HepG2 (cell line): ENCODE data around the gene ZNF324B. TPM values are rescaled to one million over a fixed set of nuclear protein-coding genes. Genes with fewer than 3 reads are reported as not detected.

Source experiments
- ARNT ChIP-seq: fragments of 450-650 bp; IDR thresholded peaks from 2 replicates; pipeline ENCODE4 v1.6.1; 2017
- FLYWCH1 ChIP-seq: sonication (generic); formaldehyde crosslinking; IDR thresholded peaks from 2 replicates; pipeline ENCODE4 v1.8.1; 2023; ENCODE audit warnings: mild to moderate bottlenecking, missing genetic modification reagents
- FOXJ3 ChIP-seq: sonication (generic); formaldehyde crosslinking; IDR thresholded peaks from 2 replicates; pipeline ENCODE4 v1.4.0; 2020; ENCODE audit warnings: missing genetic modification reagents, mild to moderate bottlenecking, borderline replicate concordance
- HNRNPUL1 ChIP-seq: fragments of 200-400 bp; formaldehyde crosslinking; IDR thresholded peaks from 2 replicates; pipeline ENCODE4 v1.6.1; 2017; ENCODE audit warnings: low read depth, mild to moderate bottlenecking, low read length, moderate library complexity
- SP5 ChIP-seq: IDR thresholded peaks from 2 replicates; pipeline ENCODE4 v1.6.1; 2016; ENCODE audit warnings: low read depth, borderline replicate concordance
- TAF1 ChIP-seq: sonication (generic); formaldehyde crosslinking; IDR thresholded peaks from 2 replicates; pipeline ENCODE4 v1.4.0; 2020; ENCODE audit warnings: missing genetic modification reagents
- ZFP1 ChIP-seq: IDR thresholded peaks from 2 replicates; pipeline ENCODE4 v1.6.1; 2016
- ZNF367 ChIP-seq: sonication (generic); formaldehyde crosslinking; IDR thresholded peaks from 2 replicates; pipeline ENCODE4 v1.4.0; 2020; ENCODE audit warnings: missing genetic modification reagents, borderline replicate concordance
- ZNF383 ChIP-seq: sonication (generic); formaldehyde crosslinking; IDR thresholded peaks from 2 replicates; pipeline ENCODE4 v1.4.0; 2020; ENCODE audit warnings: missing genetic modification reagents, mild to moderate bottlenecking, borderline replicate concordance
- ZNF577 ChIP-seq: sonication (generic); formaldehyde crosslinking; IDR thresholded peaks from 2 replicates; pipeline ENCODE4 v1.4.0; 2020; ENCODE audit warnings: mild to moderate bottlenecking, low read depth, missing genetic modification reagents, borderline replicate concordance
- polyA plus RNA-seq, 8 experiments: library from polyadenylated mRNA; depleted of rRNA in 3 of 8; stranded (reverse) in 7 of 8; unstranded in 1 of 8; fragments of >200 nt; fragmentation: Illumina TruSeq in 4 of 8; extraction: Trizol in 4 of 8; gene quantifications; 2 replicates each; pipeline versions ENCODE4 v1.2.1 to v1.2.3, GENCODE V29; 2011 to 2016; ENCODE audit warnings: low read depth in 4 of 8, missing spikeins in 1 of 8, mixed read lengths in 1 of 8; ENCODE audit not compliant: insufficient read depth in 1 of 8
- total RNA-seq, 5 experiments: library from RNA; depleted of rRNA; stranded (reverse); fragments of >200 nt; fragmentation: Illumina TruSeq; extraction: Trizol; gene quantifications; 2 replicates each; pipeline ENCODE4 v1.2.3, GENCODE V29; 2016; ENCODE audit warnings: low read depth in 1 of 5
- TF ChIP-seq, protein P1 (sequence below): sonication (generic); formaldehyde crosslinking; IDR thresholded peaks from one replicate; pipeline ENCODE4 v1.5.1; 2020; ENCODE audit warnings: mild to moderate bottlenecking, missing genetic modification reagents; ENCODE audit errors: not compliant biosample characterization
- TF ChIP-seq, protein P2 (sequence below): sonication (generic); formaldehyde crosslinking; IDR thresholded peaks from 2 replicates; pipeline ENCODE4 v1.4.0; 2020; ENCODE audit warnings: mild to moderate bottlenecking, missing genetic modification reagents

ZNF324B gene
- total and polyA plus RNA-seq, 2 of the 13 experiments (the other 11 are each of a cell fraction or from before 2014, with no cell fraction given) = 0.53 to 3.0 TPM

- TF ChIP-seq, protein P1, sequence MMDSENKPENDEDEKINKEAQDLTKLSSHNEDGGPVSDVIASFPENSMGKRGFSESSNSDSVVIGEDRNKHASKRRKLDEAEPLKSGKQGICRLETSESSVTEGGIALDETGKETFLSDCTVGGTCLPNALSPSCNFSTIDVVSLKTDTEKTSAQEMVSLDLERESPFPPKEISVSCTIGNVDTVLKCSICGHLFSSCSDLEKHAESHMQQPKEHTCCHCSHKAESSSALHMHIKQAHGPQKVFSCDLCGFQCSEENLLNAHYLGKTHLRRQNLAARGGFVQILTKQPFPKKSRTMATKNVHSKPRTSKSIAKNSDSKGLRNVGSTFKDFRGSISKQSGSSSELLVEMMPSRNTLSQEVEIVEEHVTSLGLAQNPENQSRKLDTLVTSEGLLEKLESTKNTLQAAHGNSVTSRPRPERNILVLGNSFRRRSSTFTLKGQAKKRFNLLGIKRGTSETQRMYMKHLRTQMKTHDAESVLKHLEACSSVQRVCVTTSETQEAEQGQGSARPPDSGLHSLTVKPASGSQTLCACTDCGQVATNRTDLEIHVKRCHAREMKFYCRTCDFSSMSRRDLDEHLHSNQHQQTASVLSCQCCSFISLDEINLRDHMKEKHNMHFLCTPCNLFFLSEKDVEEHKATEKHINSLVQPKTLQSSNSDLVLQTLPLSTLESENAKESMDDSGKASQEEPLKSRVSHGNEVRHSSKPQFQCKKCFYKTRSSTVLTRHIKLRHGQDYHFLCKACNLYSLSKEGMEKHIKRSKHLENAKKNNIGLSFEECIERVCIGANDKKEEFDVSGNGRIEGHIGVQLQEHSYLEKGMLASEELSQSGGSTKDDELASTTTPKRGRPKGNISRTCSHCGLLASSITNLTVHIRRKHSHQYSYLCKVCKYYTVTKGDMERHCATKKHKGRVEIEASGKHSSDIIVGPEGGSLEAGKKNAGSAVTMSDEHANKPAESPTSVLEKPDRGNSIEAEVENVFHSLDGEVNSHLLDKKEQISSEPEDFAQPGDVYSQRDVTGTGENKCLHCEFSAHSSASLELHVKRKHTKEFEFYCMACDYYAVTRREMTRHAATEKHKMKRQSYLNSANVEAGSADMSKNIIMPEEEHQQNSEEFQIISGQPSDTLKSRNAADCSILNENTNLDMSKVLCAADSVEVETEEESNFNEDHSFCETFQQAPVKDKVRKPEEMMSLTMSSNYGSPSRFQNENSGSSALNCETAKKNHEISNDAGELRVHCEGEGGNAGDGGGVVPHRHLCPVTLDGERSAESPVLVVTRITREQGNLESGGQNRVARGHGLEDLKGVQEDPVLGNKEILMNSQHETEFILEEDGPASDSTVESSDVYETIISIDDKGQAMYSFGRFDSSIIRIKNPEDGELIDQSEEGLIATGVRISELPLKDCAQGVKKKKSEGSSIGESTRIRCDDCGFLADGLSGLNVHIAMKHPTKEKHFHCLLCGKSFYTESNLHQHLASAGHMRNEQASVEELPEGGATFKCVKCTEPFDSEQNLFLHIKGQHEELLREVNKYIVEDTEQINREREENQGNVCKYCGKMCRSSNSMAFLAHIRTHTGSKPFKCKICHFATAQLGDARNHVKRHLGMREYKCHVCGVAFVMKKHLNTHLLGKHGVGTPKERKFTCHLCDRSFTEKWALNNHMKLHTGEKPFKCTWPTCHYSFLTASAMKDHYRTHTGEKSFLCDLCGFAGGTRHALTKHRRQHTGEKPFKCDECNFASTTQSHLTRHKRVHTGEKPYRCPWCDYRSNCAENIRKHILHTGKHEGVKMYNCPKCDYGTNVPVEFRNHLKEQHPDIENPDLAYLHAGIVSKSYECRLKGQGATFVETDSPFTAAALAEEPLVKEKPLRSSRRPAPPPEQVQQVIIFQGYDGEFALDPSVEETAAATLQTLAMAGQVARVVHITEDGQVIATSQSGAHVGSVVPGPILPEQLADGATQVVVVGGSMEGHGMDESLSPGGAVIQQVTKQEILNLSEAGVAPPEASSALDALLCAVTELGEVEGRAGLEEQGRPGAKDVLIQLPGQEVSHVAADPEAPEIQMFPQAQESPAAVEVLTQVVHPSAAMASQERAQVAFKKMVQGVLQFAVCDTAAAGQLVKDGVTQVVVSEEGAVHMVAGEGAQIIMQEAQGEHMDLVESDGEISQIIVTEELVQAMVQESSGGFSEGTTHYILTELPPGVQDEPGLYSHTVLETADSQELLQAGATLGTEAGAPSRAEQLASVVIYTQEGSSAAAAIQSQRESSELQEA (CRISPR knock-in tag) = peak; percentile 81
- TF ChIP-seq FOXJ3 (CRISPR knock-in tag) = peak; percentile 70; the same call in 1 of the 2 replicates
- TF ChIP-seq FLYWCH1 = no peak
- no peak for TF ChIP-seq ZNF383 (CRISPR knock-in tag)
- TF ChIP-seq ZNF367 (CRISPR knock-in tag) = no peak
- peak; percentile 40 for TF ChIP-seq TAF1 (CRISPR knock-in tag)
- TF ChIP-seq ZNF577 (CRISPR knock-in tag) = no peak
- no peak for TF ChIP-seq ARNT
- TF ChIP-seq ZFP1 (CRISPR knock-in tag) = peak; percentile 32; the same call in 1 of the 2 replicates
- TF ChIP-seq, protein P2, sequence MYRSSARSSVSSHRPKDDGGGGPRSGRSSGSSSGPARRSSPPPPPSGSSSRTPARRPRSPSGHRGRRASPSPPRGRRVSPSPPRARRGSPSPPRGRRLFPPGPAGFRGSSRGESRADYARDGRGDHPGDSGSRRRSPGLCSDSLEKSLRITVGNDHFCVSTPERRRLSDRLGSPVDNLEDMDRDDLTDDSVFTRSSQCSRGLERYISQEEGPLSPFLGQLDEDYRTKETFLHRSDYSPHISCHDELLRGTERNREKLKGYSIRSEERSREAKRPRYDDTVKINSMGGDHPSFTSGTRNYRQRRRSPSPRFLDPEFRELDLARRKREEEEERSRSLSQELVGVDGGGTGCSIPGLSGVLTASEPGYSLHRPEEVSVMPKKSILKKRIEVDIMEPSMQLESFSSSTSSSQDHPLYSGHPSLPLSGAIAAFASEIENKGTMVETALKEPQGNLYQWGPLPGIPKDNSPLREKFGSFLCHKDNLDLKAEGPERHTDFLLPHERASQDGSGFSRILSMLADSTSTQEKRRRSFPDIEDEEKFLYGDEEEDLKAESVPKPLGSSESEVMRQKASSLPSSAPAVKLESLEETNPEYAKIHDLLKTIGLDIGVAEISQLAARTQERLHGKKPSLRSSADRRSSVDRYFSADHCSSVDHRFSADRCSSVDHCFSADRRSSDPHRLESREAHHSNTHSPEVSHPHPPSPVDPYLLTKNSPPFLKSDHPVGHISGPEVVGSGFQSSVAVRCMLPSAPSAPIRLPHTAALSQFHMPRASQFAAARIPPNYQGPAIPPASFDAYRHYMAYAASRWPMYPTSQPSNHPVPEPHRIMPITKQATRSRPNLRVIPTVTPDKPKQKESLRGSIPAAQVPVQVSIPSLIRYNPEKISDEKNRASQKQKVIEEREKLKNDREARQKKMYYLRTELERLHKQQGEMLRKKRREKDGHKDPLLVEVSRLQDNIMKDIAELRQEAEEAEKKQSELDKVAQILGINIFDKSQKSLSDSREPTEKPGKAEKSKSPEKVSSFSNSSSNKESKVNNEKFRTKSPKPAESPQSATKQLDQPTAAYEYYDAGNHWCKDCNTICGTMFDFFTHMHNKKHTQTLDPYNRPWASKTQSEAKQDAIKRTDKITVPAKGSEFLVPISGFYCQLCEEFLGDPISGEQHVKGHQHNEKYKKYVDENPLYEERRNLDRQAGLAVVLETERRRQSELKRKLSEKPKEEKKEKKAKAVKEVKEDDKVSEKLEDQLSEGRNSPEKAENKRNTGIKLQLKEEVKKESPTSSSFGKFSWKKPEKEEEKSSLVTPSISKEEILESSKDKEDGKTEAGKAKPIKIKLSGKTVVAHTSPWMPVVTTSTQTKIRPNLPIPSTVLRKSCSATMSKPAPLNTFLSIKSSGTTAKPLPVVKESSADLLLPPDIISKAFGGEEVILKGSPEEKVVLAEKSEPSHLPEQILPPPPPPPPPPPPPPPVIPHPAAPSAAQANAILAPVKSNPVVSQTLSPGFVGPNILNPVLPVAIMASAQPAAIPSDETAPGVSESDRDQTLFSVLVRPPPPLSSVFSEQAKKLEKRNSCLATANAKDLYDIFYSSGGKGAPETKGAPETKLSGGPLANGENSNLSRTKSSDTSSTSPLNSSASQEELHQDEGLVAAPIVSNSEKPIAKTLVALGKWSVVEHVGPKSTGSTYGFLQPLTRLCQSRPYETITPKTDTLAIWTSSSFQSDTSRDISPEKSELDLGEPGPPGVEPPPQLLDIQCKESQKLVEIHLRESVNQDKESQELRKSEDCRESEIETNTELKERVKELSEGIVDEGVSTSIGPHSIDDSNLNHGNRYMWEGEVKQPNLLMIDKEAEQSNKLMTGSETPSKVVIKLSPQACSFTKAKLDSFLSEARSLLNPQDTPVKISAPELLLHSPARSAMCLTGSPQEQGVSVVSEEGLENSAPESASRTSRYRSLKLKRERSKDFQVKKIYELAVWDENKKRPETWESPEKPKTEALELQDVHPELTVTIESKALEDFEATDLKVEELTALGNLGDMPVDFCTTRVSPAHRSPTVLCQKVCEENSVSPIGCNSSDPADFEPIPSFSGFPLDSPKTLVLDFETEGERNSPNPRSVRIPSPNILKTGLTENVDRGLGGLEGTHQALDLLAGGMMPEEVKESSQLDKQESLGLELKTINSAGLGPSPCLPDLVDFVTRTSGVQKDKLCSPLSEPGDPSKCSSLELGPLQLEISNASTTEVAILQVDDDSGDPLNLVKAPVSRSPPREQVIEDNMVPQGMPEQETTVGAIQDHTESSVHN (CRISPR knock-in tag) = peak; percentile 88
- no peak for TF ChIP-seq SP5 (CRISPR knock-in tag)
- TF ChIP-seq HNRNPUL1 = no peak
- TF ChIP-seq, all 625 proteins: peak for 255
These were observed 24.5 kb downstream of the ZNF324B start, which contains the start of gene ZNF446 (continued) for GRCh38 chr19:58475714-58476497.
